Chondrocyte (in vitro differentiated cells): ENCODE data around the gene RBKS. TPM values are rescaled to one million over a fixed set of nuclear protein-coding genes. Genes with fewer than 3 reads are reported as not detected.
A peak's percentile ranks its signal among the peaks of the same experiment; 100 is the strongest.

Experiments used
- DNase-seq: peaks from one replicate; pipeline ENCODE4 v3.0.0; 2021; ENCODE audit warnings: mixed read lengths, low spot score
- H3K27ac Mint-ChIP-seq: one replicate; pipeline ENCODE4 v1.8.0; 2021; ENCODE audit warnings: mild to moderate bottlenecking, moderate library complexity, mixed read lengths; ENCODE audit not compliant: unreplicated experiment
- H3K27me3 Mint-ChIP-seq: 2 replicates; pipeline ENCODE4 v1.8.0; 2021; ENCODE audit warnings: low read depth, mixed read lengths
- H3K36me3 Mint-ChIP-seq: 2 replicates; pipeline ENCODE4 v1.8.0; 2021; ENCODE audit warnings: low read depth, mixed read lengths
- H3K4me1 Mint-ChIP-seq: 2 replicates; pipeline ENCODE4 v1.8.0; 2021; ENCODE audit warnings: low read depth, mild to moderate bottlenecking, mixed read lengths
- H3K4me3 Mint-ChIP-seq: one replicate; pipeline ENCODE4 v1.8.0; 2021; ENCODE audit warnings: mild to moderate bottlenecking, moderate library complexity, mixed read lengths; ENCODE audit not compliant: unreplicated experiment
- H3K9me3 Mint-ChIP-seq: 2 replicates; pipeline ENCODE4 v1.8.0; 2021; ENCODE audit warnings: low read depth, mixed read lengths
- total RNA-seq: library from RNA; stranded (reverse); gene quantifications from 3 replicates; pipeline ENCODE4 v1.2.1, GENCODE V29; 2021
- TF ChIP-seq, protein P1 (sequence below): fragments of 200-600 bp; sonication (generic); IDR thresholded peaks from 2 replicates; pipeline ENCODE4 v1.5.0; 2021; ENCODE audit warnings: antibody characterized with exemption, mild to moderate bottlenecking, moderate library complexity

The RBKS gene
- total RNA-seq, 1 donor from 2014 or later = 0.45 TPM

DNA sequence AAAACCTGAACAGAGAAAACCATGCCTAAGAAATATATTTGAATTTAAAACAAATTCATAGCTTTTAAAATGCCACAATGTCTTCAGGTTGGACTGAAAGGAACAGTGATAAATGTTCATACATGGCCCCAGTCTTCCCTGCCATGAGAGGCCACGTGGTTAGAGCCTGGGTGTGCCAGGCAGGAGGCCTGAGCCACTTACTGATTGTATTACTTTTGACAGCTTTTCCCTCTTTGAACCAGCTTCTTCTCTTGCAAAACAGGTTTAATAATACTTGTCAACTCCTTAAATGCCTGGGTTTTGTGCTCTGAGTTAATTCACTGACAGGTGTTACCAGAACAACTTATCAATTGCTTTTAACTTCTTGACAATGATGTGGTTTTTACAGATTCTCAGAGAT lies 27.0 kb downstream of the RBKS start:
- H3K27me3 Mint-ChIP-seq = no peaks in the 10 kb centered on the region
- no peaks in the 10 kb centered on the region for H3K9me3 Mint-ChIP-seq
- H3K36me3 Mint-ChIP-seq = no peaks in the 10 kb centered on the region
- H3K4me1 Mint-ChIP-seq = peaks cover 15% of the 10 kb centered on the region
- no peak overlapping the region for H3K27ac Mint-ChIP-seq
- TF ChIP-seq, protein P1, sequence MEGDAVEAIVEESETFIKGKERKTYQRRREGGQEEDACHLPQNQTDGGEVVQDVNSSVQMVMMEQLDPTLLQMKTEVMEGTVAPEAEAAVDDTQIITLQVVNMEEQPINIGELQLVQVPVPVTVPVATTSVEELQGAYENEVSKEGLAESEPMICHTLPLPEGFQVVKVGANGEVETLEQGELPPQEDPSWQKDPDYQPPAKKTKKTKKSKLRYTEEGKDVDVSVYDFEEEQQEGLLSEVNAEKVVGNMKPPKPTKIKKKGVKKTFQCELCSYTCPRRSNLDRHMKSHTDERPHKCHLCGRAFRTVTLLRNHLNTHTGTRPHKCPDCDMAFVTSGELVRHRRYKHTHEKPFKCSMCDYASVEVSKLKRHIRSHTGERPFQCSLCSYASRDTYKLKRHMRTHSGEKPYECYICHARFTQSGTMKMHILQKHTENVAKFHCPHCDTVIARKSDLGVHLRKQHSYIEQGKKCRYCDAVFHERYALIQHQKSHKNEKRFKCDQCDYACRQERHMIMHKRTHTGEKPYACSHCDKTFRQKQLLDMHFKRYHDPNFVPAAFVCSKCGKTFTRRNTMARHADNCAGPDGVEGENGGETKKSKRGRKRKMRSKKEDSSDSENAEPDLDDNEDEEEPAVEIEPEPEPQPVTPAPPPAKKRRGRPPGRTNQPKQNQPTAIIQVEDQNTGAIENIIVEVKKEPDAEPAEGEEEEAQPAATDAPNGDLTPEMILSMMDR = no peak
- H3K4me3 Mint-ChIP-seq = no peak overlapping the region
- no peak for DNase-seq

- TF ChIP-seq, protein P1 = no peak
- no peak for DNase-seq
- Mint-ChIP-seq H3K27me3 (no peaks in the 10 kb centered on the region), H3K9me3 (peaks cover 10% of the 10 kb centered on the region), H3K4me1 (peaks cover 21% of the 10 kb centered on the region), H3K36me3 (no peaks in the 10 kb centered on the region), H3K27ac (peak overlapping the region; percentile 4), H3K4me3 (no peak overlapping the region)
These were observed 30.1 kb downstream of the RBKS start for GRCh38 chr2:27860111-27860510.

GRCh38 chr2:27857417-27858172 lies 32.6 kb downstream of the RBKS start:
- peaks cover 10% of the 10 kb centered on the region for H3K9me3 Mint-ChIP-seq
- H3K4me1 Mint-ChIP-seq = peaks cover 23% of the 10 kb centered on the region
- no peaks in the 10 kb centered on the region for H3K27me3 Mint-ChIP-seq
- H3K4me3 Mint-ChIP-seq = no peak overlapping the region
- no peaks in the 10 kb centered on the region for H3K36me3 Mint-ChIP-seq
- TF ChIP-seq, protein P1 = no peak
- DNase-seq = no peak
- no peak overlapping the region for H3K27ac Mint-ChIP-seq

DNA sequence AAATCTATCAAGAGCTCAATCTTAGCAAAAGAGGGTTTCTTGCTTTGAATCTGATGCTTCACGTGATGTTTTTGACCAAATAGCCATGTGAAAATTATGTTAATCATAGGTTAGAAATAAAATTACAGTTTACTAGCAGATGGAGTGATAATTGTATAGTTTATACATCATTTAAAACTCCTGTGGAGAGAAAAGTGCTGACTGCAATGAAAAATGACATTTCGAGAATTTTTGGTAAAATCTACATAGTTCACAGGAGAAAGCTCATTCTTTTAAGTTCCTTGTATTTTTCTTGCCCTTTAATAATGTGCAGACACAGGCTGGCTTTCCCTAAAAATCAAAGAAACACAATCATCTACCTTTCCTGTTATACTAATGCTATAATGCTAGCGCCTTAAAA lies 33.2 kb downstream of the RBKS start:
- TF ChIP-seq, protein P1 = no peak
- H3K9me3 Mint-ChIP-seq = peaks cover 10% of the 10 kb centered on the region
- H3K4me3 Mint-ChIP-seq = no peak overlapping the region
- H3K27me3 Mint-ChIP-seq = no peaks in the 10 kb centered on the region
- DNase-seq = no peak
- H3K36me3 Mint-ChIP-seq = no peaks in the 10 kb centered on the region
- no peak overlapping the region for H3K27ac Mint-ChIP-seq
- peaks cover 23% of the 10 kb centered on the region for H3K4me1 Mint-ChIP-seq

DNA sequence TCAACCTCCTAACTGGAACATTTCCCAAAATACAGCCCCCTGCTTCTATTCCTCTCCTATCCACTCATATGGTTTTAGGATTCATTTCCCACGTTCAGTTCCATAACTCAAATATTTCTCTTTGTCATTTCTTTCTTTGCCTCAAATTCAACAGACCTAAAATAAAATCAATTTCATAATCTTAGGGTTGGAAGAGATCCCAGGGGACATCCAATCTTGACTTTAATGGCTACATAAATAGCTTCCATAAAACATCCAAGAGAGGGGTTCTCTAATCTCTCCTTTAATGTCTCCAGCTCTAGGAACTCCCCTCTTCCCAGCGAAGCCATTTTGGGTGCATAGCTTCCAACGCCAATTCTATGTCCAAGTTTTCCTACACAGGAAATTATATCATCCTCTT lies 33.8 kb downstream of the RBKS start:
- DNase-seq = no peak
- TF ChIP-seq, protein P1 = no peak
- peak overlapping the region; percentile 62 for H3K27ac Mint-ChIP-seq
- peaks cover 10% of the 10 kb centered on the region for H3K9me3 Mint-ChIP-seq
- no peak overlapping the region for H3K4me3 Mint-ChIP-seq
- peaks cover 23% of the 10 kb centered on the region for H3K4me1 Mint-ChIP-seq
- H3K36me3 Mint-ChIP-seq = no peaks in the 10 kb centered on the region
- no peaks in the 10 kb centered on the region for H3K27me3 Mint-ChIP-seq
